Measurements from ENCODE around the gene ARCN1. TPM values are rescaled to one million over a fixed set of nuclear protein-coding genes. Genes with fewer than 3 reads are reported as not detected.

The ARCN1 gene
- total and polyA plus RNA-seq, 2 experiments from 2014 or later, result 77.6 to 124 TPM

GRCh38 chr11:118632577-118633318 is 60.5 kb downstream of the ARCN1 start:
- no peak for DNase-seq (ENCODE audit: low read depth in 1 of 2, low spot score in 1 of 2)
- H3K27me3 ChIP-seq, result no peaks in the 10 kb centered on the region
- peaks cover 12% of the 10 kb centered on the region for H3K4me1 ChIP-seq (ENCODE audit: low read depth)
- TF ChIP-seq CTCF (IDR thresholded peaks at IDR 0.05; ENCODE audit: low read depth, low read length), result no peak
- H3K9me3 ChIP-seq (ENCODE audit: low read depth), result no peaks in the 10 kb centered on the region
- no peak overlapping the region for H3K27ac ChIP-seq
- H3K36me3 ChIP-seq, result peaks cover 26% of the 10 kb centered on the region
- H3K4me3 ChIP-seq, result no peak overlapping the region

DNA sequence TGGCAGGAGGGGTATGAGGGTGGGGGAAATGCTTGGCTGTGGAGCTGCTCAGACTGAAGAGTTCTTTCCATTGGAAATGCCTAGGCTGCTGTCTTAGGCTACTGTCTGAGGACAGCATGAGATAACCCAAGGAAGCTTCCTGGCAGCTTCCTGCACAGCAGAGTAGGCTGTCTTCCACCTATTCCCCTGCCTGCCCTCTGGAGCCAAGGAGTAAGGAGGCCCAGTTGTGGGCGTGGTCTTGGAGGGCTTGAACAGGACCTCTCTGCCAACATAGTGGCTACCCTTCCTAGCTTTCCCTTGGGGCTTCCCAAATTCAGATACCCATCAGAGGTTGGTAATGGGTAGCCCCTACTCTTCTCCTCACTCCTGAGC is 61.1 kb downstream of the ARCN1 start:
- Histone ChIP-seq H3K36me3 (peaks cover 28% of the 10 kb centered on the region), H3K27ac (no peak overlapping the region), H3K9me3 (ENCODE audit: low read depth) (no peaks in the 10 kb centered on the region), H3K4me1 (ENCODE audit: low read depth) (peaks cover 12% of the 10 kb centered on the region), H3K27me3 (no peaks in the 10 kb centered on the region), H3K4me3 (no peak overlapping the region)
- no peak for TF ChIP-seq CTCF (IDR thresholded peaks at IDR 0.05; ENCODE audit: low read depth, low read length)
- DNase-seq (ENCODE audit: low read depth in 1 of 2, low spot score in 1 of 2), result no peak

DNA sequence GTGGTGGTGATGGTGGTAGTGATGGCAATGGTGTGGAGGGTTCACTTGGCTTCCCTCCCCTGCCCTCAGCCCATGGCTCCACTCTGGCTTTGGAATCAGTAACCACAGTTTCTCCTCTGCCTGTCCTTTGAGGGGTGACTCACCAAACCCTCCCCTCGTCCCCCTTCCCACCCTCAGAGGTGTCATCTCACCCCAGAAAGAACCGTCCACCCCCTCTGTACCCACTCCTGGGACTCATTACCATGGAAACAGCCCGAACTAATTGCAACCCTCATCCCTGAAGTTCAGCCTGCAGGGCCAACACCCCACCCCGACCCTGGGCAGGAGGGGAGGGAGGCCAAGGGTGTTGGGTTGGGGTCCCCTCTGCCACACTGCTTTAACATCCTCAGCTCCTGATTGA is 61.8 kb downstream of the ARCN1 start:
- H3K4me1 ChIP-seq (ENCODE audit: low read depth), result peaks cover 12% of the 10 kb centered on the region
- no peak overlapping the region for H3K4me3 ChIP-seq
- no peaks in the 10 kb centered on the region for H3K9me3 ChIP-seq (ENCODE audit: low read depth)
- H3K36me3 ChIP-seq, result peaks cover 22% of the 10 kb centered on the region
- DNase-seq (ENCODE audit: low read depth in 1 of 2, low spot score in 1 of 2), result no peak
- H3K27ac ChIP-seq, result no peak overlapping the region
- no peak for TF ChIP-seq CTCF (IDR thresholded peaks at IDR 0.05; ENCODE audit: low read depth, low read length)
- H3K27me3 ChIP-seq, result no peaks in the 10 kb centered on the region

- DNase-seq (ENCODE audit: low read depth in 1 of 2, low spot score in 1 of 2), result peak; percentile 85 to 90
- TF ChIP-seq CTCF (IDR thresholded peaks at IDR 0.05; ENCODE audit: low read depth, low read length), result peak; percentile 18
- Histone ChIP-seq H3K4me1 (ENCODE audit: low read depth) (peaks cover 12% of the 10 kb centered on the region), H3K27ac (peak overlapping the region; percentile 5), H3K36me3 (peaks cover 21% of the 10 kb centered on the region), H3K27me3 (no peaks in the 10 kb centered on the region), H3K4me3 (peak overlapping the region; percentile 2), H3K9me3 (ENCODE audit: low read depth) (no peaks in the 10 kb centered on the region)
Observed at GRCh38 chr11:118634431-118635236, 62.4 kb downstream of the ARCN1 start.

DNA sequence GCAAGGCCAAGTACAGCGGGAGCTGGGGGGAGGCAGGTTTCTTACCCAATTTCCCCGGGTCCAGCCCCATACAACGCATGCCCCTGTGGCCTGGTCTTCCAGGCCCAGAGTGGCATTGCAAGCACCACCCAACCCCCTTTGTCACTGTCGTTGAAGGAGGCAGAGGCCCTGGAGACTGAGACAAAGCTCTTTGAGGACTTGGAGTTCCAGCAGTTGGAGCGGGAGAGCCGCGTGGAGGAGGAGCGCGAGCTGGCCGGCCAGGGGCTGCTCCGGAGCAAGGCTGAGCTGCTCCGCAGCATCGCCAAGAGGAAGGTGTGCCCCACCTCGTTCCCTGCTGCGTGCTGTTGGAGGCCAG is 63.0 kb downstream of the ARCN1 start:
- H3K4me3 ChIP-seq, result peak overlapping the region; percentile 2
- H3K36me3 ChIP-seq, result peaks cover 21% of the 10 kb centered on the region
- H3K27me3 ChIP-seq, result no peaks in the 10 kb centered on the region
- no peak for TF ChIP-seq CTCF (IDR thresholded peaks at IDR 0.05; ENCODE audit: low read depth, low read length)
- no peaks in the 10 kb centered on the region for H3K9me3 ChIP-seq (ENCODE audit: low read depth)
- peak overlapping the region; percentile 5 for H3K27ac ChIP-seq
- DNase-seq (ENCODE audit: low read depth in 1 of 2, low spot score in 1 of 2), result peak in 1 of 2 donors; percentile 39
- peaks cover 12% of the 10 kb centered on the region for H3K4me1 ChIP-seq (ENCODE audit: low read depth)
